ENCODE measurements around the gene FGD1.

FGD1 gene

DNA sequence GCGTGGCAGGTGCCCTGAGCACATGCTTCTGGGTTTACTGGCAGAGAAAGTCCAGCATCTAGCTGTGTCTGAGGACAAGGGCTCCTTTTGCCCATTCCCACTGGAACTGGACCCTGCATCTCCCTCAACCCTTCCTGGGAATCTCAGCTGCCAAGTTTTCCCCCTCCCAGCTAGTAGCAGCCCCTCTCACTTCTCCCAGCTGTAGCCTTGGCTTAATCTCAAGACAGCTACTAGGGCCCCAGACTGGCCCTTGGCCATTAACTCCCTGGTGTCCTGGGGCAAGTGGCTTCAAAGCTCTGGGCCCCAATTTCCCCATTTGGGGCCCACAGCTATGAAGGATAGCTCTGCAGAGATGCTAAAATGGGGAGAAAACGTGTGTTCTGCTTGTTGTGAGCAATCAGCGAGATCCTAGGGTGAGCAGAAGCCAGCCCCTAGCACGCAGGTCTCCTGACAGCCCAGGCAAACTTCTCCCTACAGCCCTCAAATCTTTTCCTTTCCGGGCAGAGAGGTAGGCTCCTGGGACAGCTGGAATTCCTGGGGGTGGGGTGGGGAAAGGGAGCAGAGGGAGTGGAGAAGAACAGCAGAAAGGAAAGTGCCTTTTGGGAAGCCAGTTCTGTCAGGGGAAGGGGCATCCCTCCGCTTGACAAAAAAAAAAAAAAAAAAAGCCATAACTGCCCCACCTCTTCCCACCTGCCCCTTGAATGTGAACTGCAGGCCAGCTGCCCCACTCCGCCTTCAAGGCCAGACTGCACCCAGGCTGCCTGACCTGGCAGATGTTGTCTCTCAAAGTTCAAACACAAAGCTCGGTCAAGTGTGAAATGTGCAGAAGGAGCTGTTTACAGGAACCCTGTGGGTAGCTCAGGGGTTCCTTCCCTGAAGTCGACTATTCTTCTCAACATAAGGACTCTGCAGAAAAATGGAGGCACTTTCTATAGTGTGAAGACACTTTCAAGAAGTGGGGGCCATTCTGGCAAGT, 16.6 kb downstream of the FGD1 start:
- Histone ChIP-seq H3K36me3 (ENCODE audit: control insufficient read depth, insufficient read depth, low read length) (no peaks in the 10 kb centered on the region), H3K27me3 (replicated peaks; ENCODE audit: control insufficient read depth, insufficient read depth, low read length) (no peaks in the 10 kb centered on the region), H3K4me3 (replicated peaks; ENCODE audit: low read depth, low read length) (no peak overlapping the region)
- TF ChIP-seq, protein P1, sequence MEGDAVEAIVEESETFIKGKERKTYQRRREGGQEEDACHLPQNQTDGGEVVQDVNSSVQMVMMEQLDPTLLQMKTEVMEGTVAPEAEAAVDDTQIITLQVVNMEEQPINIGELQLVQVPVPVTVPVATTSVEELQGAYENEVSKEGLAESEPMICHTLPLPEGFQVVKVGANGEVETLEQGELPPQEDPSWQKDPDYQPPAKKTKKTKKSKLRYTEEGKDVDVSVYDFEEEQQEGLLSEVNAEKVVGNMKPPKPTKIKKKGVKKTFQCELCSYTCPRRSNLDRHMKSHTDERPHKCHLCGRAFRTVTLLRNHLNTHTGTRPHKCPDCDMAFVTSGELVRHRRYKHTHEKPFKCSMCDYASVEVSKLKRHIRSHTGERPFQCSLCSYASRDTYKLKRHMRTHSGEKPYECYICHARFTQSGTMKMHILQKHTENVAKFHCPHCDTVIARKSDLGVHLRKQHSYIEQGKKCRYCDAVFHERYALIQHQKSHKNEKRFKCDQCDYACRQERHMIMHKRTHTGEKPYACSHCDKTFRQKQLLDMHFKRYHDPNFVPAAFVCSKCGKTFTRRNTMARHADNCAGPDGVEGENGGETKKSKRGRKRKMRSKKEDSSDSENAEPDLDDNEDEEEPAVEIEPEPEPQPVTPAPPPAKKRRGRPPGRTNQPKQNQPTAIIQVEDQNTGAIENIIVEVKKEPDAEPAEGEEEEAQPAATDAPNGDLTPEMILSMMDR (IDR thresholded peaks at IDR 0.05; ENCODE audit: insufficient read depth, low read length, poor library complexity, severe bottlenecking): no peak
- DNase-seq (ENCODE audit: extremely low read depth, insufficient read length): no peak

DNA sequence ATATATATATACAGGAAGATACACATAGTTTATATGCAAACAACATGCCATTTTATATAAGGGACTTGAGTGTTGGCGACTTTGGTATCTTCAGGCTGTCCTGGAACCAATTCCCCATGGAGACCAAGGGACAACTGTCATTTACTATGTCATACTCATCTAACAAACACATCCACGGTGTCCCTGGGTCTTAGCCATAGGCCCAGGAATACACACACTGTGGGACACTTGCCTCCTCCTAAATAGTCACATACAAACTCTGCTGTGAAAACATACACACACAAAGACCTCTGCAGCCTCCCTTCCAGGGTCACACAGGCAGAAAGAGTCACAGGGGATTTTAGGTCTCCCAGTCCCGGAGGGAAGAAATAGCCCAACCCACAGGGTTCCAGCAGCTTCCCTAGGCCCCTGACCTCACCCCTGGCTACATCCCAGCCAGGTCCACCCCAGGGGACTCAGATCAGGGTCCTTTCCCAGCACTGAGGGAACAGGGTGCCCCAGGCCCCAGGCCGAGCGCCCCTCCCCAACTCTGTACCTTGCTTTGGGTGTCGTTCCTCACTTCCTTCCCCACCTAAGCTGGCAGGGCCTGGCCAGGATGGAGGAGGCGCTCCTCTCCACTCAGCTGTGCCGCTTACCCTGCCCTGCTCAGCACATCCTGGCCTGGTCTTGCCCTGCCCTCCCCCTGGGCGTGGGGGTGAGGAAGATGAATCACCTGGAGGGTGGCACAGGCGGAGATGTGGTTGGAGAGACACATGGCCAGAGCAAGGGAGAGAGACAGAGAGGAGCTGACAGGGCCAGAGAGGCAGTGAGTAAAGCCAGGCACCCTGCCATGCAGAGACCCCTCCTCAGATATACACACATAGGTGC, 21.8 kb downstream of the FGD1 start:
- Histone ChIP-seq H3K4me3 (replicated peaks; ENCODE audit: low read depth, low read length) (no peak overlapping the region), H3K36me3 (ENCODE audit: control insufficient read depth, insufficient read depth, low read length) (no peaks in the 10 kb centered on the region), H3K27me3 (replicated peaks; ENCODE audit: control insufficient read depth, insufficient read depth, low read length) (no peaks in the 10 kb centered on the region)
- no peak for DNase-seq (ENCODE audit: extremely low read depth, insufficient read length)
- TF ChIP-seq, protein P1 (IDR thresholded peaks at IDR 0.05; ENCODE audit: insufficient read depth, low read length, poor library complexity, severe bottlenecking): no peak

DNA sequence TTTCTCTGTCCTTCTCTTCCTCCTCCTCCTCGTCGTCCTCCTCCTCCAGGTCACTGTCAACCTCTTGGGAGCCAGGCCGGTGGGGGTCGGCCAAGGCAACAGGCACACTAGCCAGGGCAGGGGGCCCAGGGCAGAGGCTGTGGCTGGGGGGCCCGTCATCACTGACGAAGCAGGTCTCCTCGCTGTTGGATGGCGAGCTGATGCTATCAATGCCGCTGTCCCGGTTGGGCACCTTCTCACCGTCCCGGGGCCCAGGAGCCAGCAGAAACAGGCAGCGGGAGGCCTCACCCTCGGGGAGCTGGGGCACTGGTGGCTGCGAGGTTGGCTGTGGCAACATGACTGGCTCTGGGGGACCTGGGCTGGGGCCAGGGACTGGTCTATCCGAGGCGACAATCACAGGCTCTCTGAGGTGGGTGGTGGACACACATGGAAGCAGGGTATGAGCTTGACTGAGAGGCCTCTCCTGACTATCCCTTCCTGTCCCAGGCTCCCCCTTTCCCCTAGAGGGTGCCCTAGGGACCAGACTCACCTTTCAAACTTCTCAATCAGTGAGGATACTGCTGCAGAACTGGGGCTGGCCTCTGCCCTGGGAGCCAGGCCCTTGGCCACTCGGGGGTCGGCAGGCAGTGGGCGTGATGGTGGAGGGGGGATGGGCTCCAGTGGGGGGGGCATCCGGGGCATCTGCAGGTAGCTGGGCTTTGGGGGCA, 25.8 kb downstream of the FGD1 start:
- Histone ChIP-seq H3K36me3 (ENCODE audit: control insufficient read depth, insufficient read depth, low read length) (no peaks in the 10 kb centered on the region), H3K27me3 (replicated peaks; ENCODE audit: control insufficient read depth, insufficient read depth, low read length) (no peaks in the 10 kb centered on the region), H3K4me3 (replicated peaks; ENCODE audit: low read depth, low read length) (no peak overlapping the region)
- TF ChIP-seq, protein P1 (IDR thresholded peaks at IDR 0.05; ENCODE audit: insufficient read depth, low read length, poor library complexity, severe bottlenecking): no peak
- DNase-seq (ENCODE audit: extremely low read depth, insufficient read length): no peak

DNA sequence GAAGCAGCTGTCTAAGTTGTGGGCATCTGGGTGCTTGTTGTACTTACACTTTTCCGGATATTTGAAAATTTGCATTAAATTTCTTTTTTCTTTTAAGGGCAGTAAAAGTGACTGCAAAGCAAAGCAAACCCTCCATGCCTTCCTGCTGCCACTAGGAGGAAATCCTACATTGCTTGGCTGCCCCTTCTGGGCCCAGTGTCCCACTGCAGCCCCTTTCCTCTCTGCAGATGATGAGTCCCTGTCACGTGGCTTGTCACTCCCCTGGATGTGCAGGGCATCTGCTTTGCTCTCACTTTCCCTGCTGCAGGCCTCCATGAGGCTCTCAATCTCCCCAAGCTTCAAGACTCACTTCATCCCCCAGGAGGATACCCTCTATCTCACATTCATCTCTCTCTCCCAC, 43.1 kb downstream of the FGD1 start:
- Histone ChIP-seq H3K36me3 (ENCODE audit: control insufficient read depth, insufficient read depth, low read length) (no peaks in the 10 kb centered on the region), H3K4me3 (replicated peaks; ENCODE audit: low read depth, low read length) (no peak overlapping the region), H3K27me3 (replicated peaks; ENCODE audit: control insufficient read depth, insufficient read depth, low read length) (no peaks in the 10 kb centered on the region)
- no peak for DNase-seq (ENCODE audit: extremely low read depth, insufficient read length)
- TF ChIP-seq, protein P1 (IDR thresholded peaks at IDR 0.05; ENCODE audit: insufficient read depth, low read length, poor library complexity, severe bottlenecking): no peak

DNA sequence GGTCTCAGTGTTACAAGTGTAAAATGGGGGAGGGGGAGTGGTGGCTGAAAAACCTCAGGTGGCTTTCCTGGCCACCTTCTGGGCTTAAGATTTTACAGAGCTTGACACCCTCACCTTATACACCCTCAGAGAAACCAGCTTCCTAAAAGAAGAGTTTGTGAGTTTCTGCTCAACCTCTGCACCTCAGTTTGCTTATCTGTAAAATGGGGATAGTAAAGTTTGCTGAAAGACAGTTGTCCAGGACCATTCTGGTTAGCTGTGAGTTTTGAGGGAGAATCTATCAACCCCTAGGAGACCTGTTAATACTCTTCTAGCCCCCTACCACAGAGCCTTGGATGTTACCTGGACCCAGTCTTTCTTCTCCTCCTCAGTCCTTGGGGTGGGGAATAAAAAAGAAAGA, 46.1 kb downstream of the FGD1 start:
- TF ChIP-seq, protein P1 (IDR thresholded peaks at IDR 0.05; ENCODE audit: insufficient read depth, low read length, poor library complexity, severe bottlenecking): no peak
- H3K4me3 ChIP-seq (replicated peaks; ENCODE audit: low read depth, low read length): no peak overlapping the region
- no peaks in the 10 kb centered on the region for H3K27me3 ChIP-seq (replicated peaks; ENCODE audit: control insufficient read depth, insufficient read depth, low read length)
- H3K36me3 ChIP-seq (ENCODE audit: control insufficient read depth, insufficient read depth, low read length): no peaks in the 10 kb centered on the region; the same call in 1 of the 2 replicates
- DNase-seq (ENCODE audit: extremely low read depth, insufficient read length): no peak
